Measurements from ENCODE around the gene INSYN2B.

GRCh38 chr5:169914766-169915165 lies 65.5 kb downstream of the INSYN2B start:
- no peak for TF ChIP-seq POLR2A (IDR thresholded peaks at IDR 0.05; ENCODE audit: extremely low read depth, insufficient read length)
- TF ChIP-seq CTCF (IDR thresholded peaks at IDR 0.05; ENCODE audit: low read depth, low read length), result no peak
- no peak for TF ChIP-seq MYC (IDR thresholded peaks at IDR 0.05; ENCODE audit: low read depth, low read length)
